ENCODE data around the gene MUC4. TPM values are rescaled to one million over a fixed set of nuclear protein-coding genes. Genes with fewer than 3 reads are reported as not detected.

The MUC4 gene
- total RNA-seq, 2 donors from 2014 or later = 0.35 to 2.3 TPM

- Histone ChIP-seq H3K4me1 (ENCODE audit: control insufficient read depth, insufficient read depth, low read length) (no peaks in the 10 kb centered on the region), H3K9me3 (ENCODE audit: control insufficient read depth, low read length) (no peaks in the 10 kb centered on the region), H3K27ac (ENCODE audit: low read depth, low read length) (no peak overlapping the region), H3K27me3 (ENCODE audit: control insufficient read depth, insufficient read depth, low read length, poor library complexity, severe bottlenecking) (no peaks in the 10 kb centered on the region), H3K36me3 (ENCODE audit: control insufficient read depth, insufficient read depth, low read length) (no peaks in the 10 kb centered on the region), H3K9ac (ENCODE audit: extremely low read depth, low read length, poor library complexity, severe bottlenecking) (no peak overlapping the region), H3K4me3 (ENCODE audit: low read length) (no peak overlapping the region)
- no peak for TF ChIP-seq CTCF (conservative IDR thresholded peaks at IDR 0.05)
- Mint-ChIP-seq H3K27ac (no peak overlapping the region), H3K4me3 (no peak overlapping the region), H3K36me3 (ENCODE audit: low read depth) (no peaks in the 10 kb centered on the region), H3K9me3 (no peaks in the 10 kb centered on the region), H3K27me3 (ENCODE audit: insufficient read depth) (no peaks in the 10 kb centered on the region), H3K4me1 (no peaks in the 10 kb centered on the region)
- DNase-seq = no peak
- WGBS, 2 experiments (ENCODE audit: insufficient coverage in 1 of 2, insufficient read length in 1 of 2) = 77 to 100% methylated on average over 2 to 9 of the region's 10 CpGs
Measured at GRCh38 chr3:195767792-195768191, 43.9 kb downstream of the MUC4 start.

GRCh38 chr3:195766671-195767070, 45.1 kb downstream of the MUC4 start:
- Histone ChIP-seq H3K4me3 (ENCODE audit: low read length) (no peak overlapping the region), H3K4me1 (ENCODE audit: control insufficient read depth, insufficient read depth, low read length) (no peaks in the 10 kb centered on the region), H3K9ac (ENCODE audit: extremely low read depth, low read length, poor library complexity, severe bottlenecking) (no peak overlapping the region), H3K27ac (ENCODE audit: low read depth, low read length) (no peak overlapping the region), H3K27me3 (ENCODE audit: control insufficient read depth, insufficient read depth, low read length, poor library complexity, severe bottlenecking) (no peaks in the 10 kb centered on the region), H3K36me3 (ENCODE audit: control insufficient read depth, insufficient read depth, low read length) (no peaks in the 10 kb centered on the region), H3K9me3 (ENCODE audit: control insufficient read depth, low read length) (no peaks in the 10 kb centered on the region)
- H3K27ac Mint-ChIP-seq = no peak overlapping the region
- no peak for TF ChIP-seq CTCF (conservative IDR thresholded peaks at IDR 0.05)
- no peaks in the 10 kb centered on the region for H3K4me1 Mint-ChIP-seq
- H3K27me3 Mint-ChIP-seq (ENCODE audit: insufficient read depth) = no peaks in the 10 kb centered on the region
- WGBS, 2 experiments (ENCODE audit: insufficient coverage in 1 of 2, insufficient read length in 1 of 2) = 94 to 96% methylated on average over 12 to 14 of the region's 14 CpGs
- no peak overlapping the region for H3K4me3 Mint-ChIP-seq
- no peaks in the 10 kb centered on the region for H3K9me3 Mint-ChIP-seq
- no peaks in the 10 kb centered on the region for H3K36me3 Mint-ChIP-seq (ENCODE audit: low read depth)
- no peak for DNase-seq

GRCh38 chr3:195764961-195765706, 46.6 kb downstream of the MUC4 start:
- no peak overlapping the region for H3K27ac ChIP-seq (ENCODE audit: low read depth, low read length)
- WGBS, 2 experiments (ENCODE audit: insufficient coverage in 1 of 2, insufficient read length in 1 of 2) = 93 to 94% methylated on average over 19 to 28 of the region's 28 CpGs

More at GRCh38 chr3:195764961-195765706, 46.6 kb downstream of the MUC4 start:
- Mint-ChIP-seq H3K4me3 (no peak overlapping the region), H3K4me1 (no peaks in the 10 kb centered on the region), H3K36me3 (ENCODE audit: low read depth) (no peaks in the 10 kb centered on the region), H3K9me3 (no peaks in the 10 kb centered on the region), H3K27me3 (ENCODE audit: insufficient read depth) (peaks cover 2% of the 10 kb centered on the region), H3K27ac (no peak overlapping the region)
- Histone ChIP-seq H3K4me3 (ENCODE audit: low read length) (no peak overlapping the region), H3K27me3 (ENCODE audit: control insufficient read depth, insufficient read depth, low read length, poor library complexity, severe bottlenecking) (no peaks in the 10 kb centered on the region), H3K9me3 (ENCODE audit: control insufficient read depth, low read length) (no peaks in the 10 kb centered on the region), H3K4me1 (ENCODE audit: control insufficient read depth, insufficient read depth, low read length) (no peaks in the 10 kb centered on the region), H3K36me3 (ENCODE audit: control insufficient read depth, insufficient read depth, low read length) (no peaks in the 10 kb centered on the region), H3K9ac (ENCODE audit: extremely low read depth, low read length, poor library complexity, severe bottlenecking) (no peak overlapping the region)
- no peak for DNase-seq
- TF ChIP-seq CTCF (conservative IDR thresholded peaks at IDR 0.05) = no peak
